ENCODE results near the gene TNFRSF4.

TNFRSF4 gene

GRCh38 chr1:1166642-1167397, 47.1 kb downstream of the TNFRSF4 start:
- no peak for DNase-seq

- DNase-seq: no peak
Measured at GRCh38 chr1:1165900-1166421, 48.0 kb downstream of the TNFRSF4 start.

GRCh38 chr1:1165485-1165884, 48.5 kb downstream of the TNFRSF4 start:
- DNase-seq: no peak

- no peak for DNase-seq
Measured at GRCh38 chr1:1164701-1165451, 49.1 kb downstream of the TNFRSF4 start.

DNA sequence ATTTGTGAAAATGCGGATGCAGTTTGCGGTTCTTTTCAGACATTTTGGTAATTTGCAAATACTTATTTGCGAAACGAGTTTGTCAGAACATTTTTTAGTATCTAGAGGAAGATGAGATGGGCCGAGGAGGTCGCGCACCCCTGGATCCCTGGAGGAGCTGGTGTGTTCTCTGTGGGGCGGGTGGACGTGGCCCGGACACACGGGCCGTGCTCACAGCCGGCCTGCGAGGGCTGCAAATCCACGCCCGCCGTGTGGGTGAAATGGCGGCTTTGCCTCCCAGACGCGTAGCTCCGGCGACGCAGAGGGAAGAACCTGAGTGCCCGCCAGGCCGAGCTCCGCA, 49.6 kb downstream of the TNFRSF4 start:
- no peak for DNase-seq

- no peak for DNase-seq
Measured at GRCh38 chr1:1163538-1164070, 50.3 kb downstream of the TNFRSF4 start.

- DNase-seq: no peak
Measured at GRCh38 chr1:1162597-1163537, 51.1 kb downstream of the TNFRSF4 start.

GRCh38 chr1:1161683-1162079, 52.3 kb downstream of the TNFRSF4 start:
- DNase-seq: no peak

Data from GOT3 (cell line).